GM23338 (cell line): ENCODE data around the gene PLAAT5. TPM values are rescaled to one million over a fixed set of nuclear protein-coding genes. Genes with fewer than 3 reads are reported as not detected.

Source experiments
- ATAC-seq: fragments of 200-7000 bp; cut with Tn5 transposase; 3 replicates; pipeline ENCODE4 v1.9.1; 2020
- DNase-seq: peaks from one replicate; pipeline ENCODE4 v3.0.0-alpha.2; 2015; ENCODE audit warnings: low spot score
- H2AFZ ChIP-seq: fragments of 200-600 bp; sonication (generic); 2 replicates; pipeline ENCODE4 v1.8.0; 2016; ENCODE audit warnings: antibody characterized with exemption, mild to moderate bottlenecking, moderate library complexity
- H3F3A ChIP-seq: fragments of 200-600 bp; sonication (generic); replicated peaks from 2 replicates; pipeline ENCODE4 v1.8.0; 2017; ENCODE audit warnings: antibody characterized with exemption, mixed run types, low read depth
- H3K27ac ChIP-seq: fragments of 200-600 bp; sonication (generic); 2 replicates; pipeline ENCODE4 v1.6.1; 2016; ENCODE audit warnings: low read depth
- H3K27me3 ChIP-seq: fragments of 200-600 bp; sonication (generic); 2 replicates; pipeline ENCODE4 v1.8.0; 2016; ENCODE audit warnings: mild to moderate bottlenecking, mixed run types, moderate library complexity; ENCODE audit not compliant: insufficient read depth
- H3K36me3 ChIP-seq: fragments of 200-600 bp; sonication (generic); 2 replicates; pipeline ENCODE4 v1.8.0; 2016; ENCODE audit warnings: mild to moderate bottlenecking; ENCODE audit not compliant: insufficient read depth
- H3K4me1 ChIP-seq: fragments of 200-600 bp; sonication (generic); 2 replicates; pipeline ENCODE4 v1.8.0; 2016; ENCODE audit warnings: mild to moderate bottlenecking, moderate library complexity; ENCODE audit not compliant: insufficient read depth
- H3K4me2 ChIP-seq: fragments of 200-600 bp; sonication (generic); 2 replicates; pipeline ENCODE4 v1.7.1; 2017; ENCODE audit warnings: mixed run types
- H3K4me3 ChIP-seq: fragments of 200-600 bp; sonication (generic); 2 replicates; pipeline ENCODE4 v1.6.1; 2016; ENCODE audit warnings: mixed run types
- H3K79me2 ChIP-seq: fragments of 200-600 bp; sonication (generic); replicated peaks from 2 replicates; pipeline ENCODE4 v1.8.0; 2017; ENCODE audit warnings: mild to moderate bottlenecking; ENCODE audit not compliant: insufficient read depth
- H3K9me2 ChIP-seq: fragments of 200-600 bp; sonication (generic); 2 replicates; pipeline ENCODE4 v1.8.0; 2017; ENCODE audit not compliant: insufficient read depth
- H4K20me1 ChIP-seq: fragments of 200-600 bp; sonication (generic); replicated peaks from 2 replicates; pipeline ENCODE4 v1.8.0; 2017; ENCODE audit warnings: mild to moderate bottlenecking; ENCODE audit not compliant: insufficient read depth
- H3K27ac Mint-ChIP-seq: 2 replicates; pipeline ENCODE4 v1.8.0; 2020; ENCODE audit warnings: inconsistent platforms, mild to moderate bottlenecking, moderate library complexity, mixed read lengths
- H3K27me3 Mint-ChIP-seq: 3 replicates; pipeline ENCODE4 v1.8.0; 2022; ENCODE audit warnings: low read depth, mild to moderate bottlenecking, moderate library complexity, mixed read lengths, inconsistent platforms; ENCODE audit not compliant: insufficient read depth, poor library complexity
- H3K36me3 Mint-ChIP-seq: 3 replicates; pipeline ENCODE4 v1.8.0; 2021; ENCODE audit warnings: low read depth, mild to moderate bottlenecking, inconsistent platforms, moderate library complexity, mixed read lengths
- H3K4me1 Mint-ChIP-seq: 3 replicates; pipeline ENCODE4 v1.8.0; 2020; ENCODE audit warnings: mild to moderate bottlenecking, inconsistent platforms, mixed read lengths
- H3K4me3 Mint-ChIP-seq: 3 replicates; pipeline ENCODE4 v1.8.0; 2021; ENCODE audit warnings: moderate library complexity, mild to moderate bottlenecking, inconsistent platforms, mixed read lengths
- H3K9me3 Mint-ChIP-seq: 3 replicates; pipeline ENCODE4 v1.8.0; 2020; ENCODE audit warnings: moderate library complexity, mild to moderate bottlenecking, inconsistent platforms, mixed read lengths
- CREB1 ChIP-seq: fragments of 250-450 bp; sonication (Bioruptor Pico); IDR thresholded peaks from 2 replicates; pipeline ENCODE4 v1.5.0; 2020; ENCODE audit warnings: low read depth, mild to moderate bottlenecking, moderate library complexity
- CTCF ChIP-seq, 2 experiments: fragments of 200-600 bp in 1 of 2; sonication (generic) in 1 of 2; conservative IDR thresholded peaks; 2 replicates each; pipeline versions ENCODE4 v1.5.1 to v1.6.1; 2016 to 2017; ENCODE audit warnings: antibody characterized with exemption in 2 of 2, low read depth in 2 of 2, mild to moderate bottlenecking in 2 of 2, moderate library complexity in 1 of 2
- ETS1 ChIP-seq: IDR thresholded peaks from 2 replicates; pipeline ENCODE4 v1.6.1; 2016; ENCODE audit warnings: antibody characterized with exemption
- EZH2 ChIP-seq: fragments of 200-600 bp; sonication (generic); IDR thresholded peaks from one replicate; pipeline ENCODE4 v1.8.0; 2017; ENCODE audit warnings: antibody characterized with exemption, mild to moderate bottlenecking, low read depth; ENCODE audit not compliant: unreplicated experiment
- JUNB ChIP-seq: IDR thresholded peaks from one replicate; pipeline ENCODE4 v1.6.1; 2016; ENCODE audit warnings: antibody characterized with exemption; ENCODE audit not compliant: unreplicated experiment
- POLR2AphosphoS5 ChIP-seq: IDR thresholded peaks from 2 replicates; pipeline ENCODE4 v1.6.1; 2016; ENCODE audit warnings: antibody characterized with exemption, low read depth
- STAT1 ChIP-seq: IDR thresholded peaks from one replicate; pipeline ENCODE4 v1.6.1; 2016; ENCODE audit warnings: antibody characterized with exemption; ENCODE audit not compliant: unreplicated experiment
- ZNF114 ChIP-seq: fragments of 250-450 bp; sonication (Bioruptor Pico); IDR thresholded peaks from 2 replicates; pipeline ENCODE4 v1.5.0; 2020; ENCODE audit warnings: mild to moderate bottlenecking, moderate library complexity
- ZNF331 ChIP-seq: fragments of 250-450 bp; sonication (Bioruptor Pico); IDR thresholded peaks from 2 replicates; pipeline ENCODE4 v1.5.0; 2020; ENCODE audit warnings: low read depth, mild to moderate bottlenecking, moderate library complexity
- polyA plus RNA-seq: library from polyadenylated mRNA; unstranded; fragments of >200 nt; fragmentation: Nextera tagmentation; extraction: Ambion mirVana; gene quantifications from 2 replicates; pipeline ENCODE4 v1.2.1, GENCODE V29; 2016
- total RNA-seq: library from RNA; depleted of rRNA; stranded (reverse); fragments of >200 nt; shearing (Covaris generic); gene quantifications from 2 replicates; pipeline ENCODE4 v1.2.3, GENCODE V29; 2014
- TF ChIP-seq, protein P1 (sequence below): IDR thresholded peaks from one replicate; pipeline ENCODE4 v1.6.1; 2018; ENCODE audit warnings: antibody characterized with exemption; ENCODE audit not compliant: unreplicated experiment

PLAAT5 gene
- total and polyA plus RNA-seq, 2 experiments from 2014 or later = 7.7 to 11.6 TPM

DNA sequence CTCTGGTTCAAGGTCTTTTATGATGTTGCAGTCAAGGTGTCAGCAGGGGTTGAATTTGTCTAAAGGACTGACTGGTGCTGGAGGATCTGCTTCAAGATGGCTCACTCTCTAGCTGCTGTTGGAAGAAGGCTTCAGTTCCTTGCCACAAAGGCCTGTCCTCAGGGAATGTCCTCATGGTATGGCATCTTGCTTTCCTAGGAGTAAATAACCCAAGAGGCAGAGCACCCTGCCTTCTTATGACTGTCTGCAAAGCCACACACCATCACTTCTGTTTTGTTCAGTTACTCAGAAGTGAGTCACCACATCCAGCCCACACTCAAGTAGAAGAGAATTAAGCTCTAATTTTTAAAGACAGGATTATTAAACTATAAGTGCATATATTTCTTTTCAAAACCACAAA lies 45.2 kb downstream of the PLAAT5 start (continued):
- no peak for TF ChIP-seq ETS1
- no peak for TF ChIP-seq EZH2
- no peak for TF ChIP-seq POLR2AphosphoS5
- TF ChIP-seq ZNF114 (CRISPR knock-in tag) = no peak
- TF ChIP-seq, protein P1, sequence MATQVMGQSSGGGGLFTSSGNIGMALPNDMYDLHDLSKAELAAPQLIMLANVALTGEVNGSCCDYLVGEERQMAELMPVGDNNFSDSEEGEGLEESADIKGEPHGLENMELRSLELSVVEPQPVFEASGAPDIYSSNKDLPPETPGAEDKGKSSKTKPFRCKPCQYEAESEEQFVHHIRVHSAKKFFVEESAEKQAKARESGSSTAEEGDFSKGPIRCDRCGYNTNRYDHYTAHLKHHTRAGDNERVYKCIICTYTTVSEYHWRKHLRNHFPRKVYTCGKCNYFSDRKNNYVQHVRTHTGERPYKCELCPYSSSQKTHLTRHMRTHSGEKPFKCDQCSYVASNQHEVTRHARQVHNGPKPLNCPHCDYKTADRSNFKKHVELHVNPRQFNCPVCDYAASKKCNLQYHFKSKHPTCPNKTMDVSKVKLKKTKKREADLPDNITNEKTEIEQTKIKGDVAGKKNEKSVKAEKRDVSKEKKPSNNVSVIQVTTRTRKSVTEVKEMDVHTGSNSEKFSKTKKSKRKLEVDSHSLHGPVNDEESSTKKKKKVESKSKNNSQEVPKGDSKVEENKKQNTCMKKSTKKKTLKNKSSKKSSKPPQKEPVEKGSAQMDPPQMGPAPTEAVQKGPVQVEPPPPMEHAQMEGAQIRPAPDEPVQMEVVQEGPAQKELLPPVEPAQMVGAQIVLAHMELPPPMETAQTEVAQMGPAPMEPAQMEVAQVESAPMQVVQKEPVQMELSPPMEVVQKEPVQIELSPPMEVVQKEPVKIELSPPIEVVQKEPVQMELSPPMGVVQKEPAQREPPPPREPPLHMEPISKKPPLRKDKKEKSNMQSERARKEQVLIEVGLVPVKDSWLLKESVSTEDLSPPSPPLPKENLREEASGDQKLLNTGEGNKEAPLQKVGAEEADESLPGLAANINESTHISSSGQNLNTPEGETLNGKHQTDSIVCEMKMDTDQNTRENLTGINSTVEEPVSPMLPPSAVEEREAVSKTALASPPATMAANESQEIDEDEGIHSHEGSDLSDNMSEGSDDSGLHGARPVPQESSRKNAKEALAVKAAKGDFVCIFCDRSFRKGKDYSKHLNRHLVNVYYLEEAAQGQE = no peak
- no peak for TF ChIP-seq CREB1
- TF ChIP-seq ZNF331 = no peak
- no peak for TF ChIP-seq STAT1
- TF ChIP-seq JUNB = no peak
- no peak for TF ChIP-seq CTCF (conservative IDR thresholded peaks at IDR 0.05; ENCODE audit: low read depth in 2 of 2)

DNA sequence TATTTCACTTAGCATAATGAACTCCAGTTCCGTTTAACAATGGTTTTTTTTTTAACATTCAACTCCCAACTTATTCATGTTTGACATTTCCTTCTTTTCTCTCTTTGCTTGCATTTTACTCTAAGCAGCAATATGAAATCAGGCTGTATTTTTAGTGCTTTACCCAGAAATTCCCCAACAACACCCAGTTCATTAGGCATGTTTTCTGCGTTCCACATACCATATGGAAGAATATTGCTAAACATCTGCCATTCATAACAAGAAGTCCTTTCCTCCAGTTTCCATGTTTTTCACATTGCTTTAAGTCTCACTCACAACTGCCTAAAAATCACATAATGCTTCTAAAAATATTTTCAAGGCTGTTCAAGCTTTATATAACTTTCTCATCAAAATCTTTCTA lies 45.8 kb downstream of the PLAAT5 start:
- peaks cover 26% of the 10 kb centered on the region for H3K4me1 Mint-ChIP-seq
- no peak overlapping the region for H3K27ac ChIP-seq
- no peak overlapping the region for H3K4me3 Mint-ChIP-seq
- no peak overlapping the region for H3K4me2 ChIP-seq
- ATAC-seq = no peak
- H3K4me3 ChIP-seq = no peak overlapping the region
- TF ChIP-seq ETS1 = no peak
- no peak for TF ChIP-seq ZNF331
- TF ChIP-seq JUNB = no peak
- H3F3A ChIP-seq = no peaks in the 10 kb centered on the region
- H3K9me3 Mint-ChIP-seq = peaks cover 14% of the 10 kb centered on the region
- H3K79me2 ChIP-seq = no peaks in the 10 kb centered on the region
- no peak for DNase-seq
- H3K27me3 ChIP-seq = no peaks in the 10 kb centered on the region
- no peak overlapping the region for H3K27ac Mint-ChIP-seq
- peaks cover 24% of the 10 kb centered on the region for H3K9me2 ChIP-seq
- no peaks in the 10 kb centered on the region for H3K36me3 ChIP-seq
- H3K27me3 Mint-ChIP-seq = peaks cover 2% of the 10 kb centered on the region
- no peaks in the 10 kb centered on the region for H4K20me1 ChIP-seq
- H3K4me1 ChIP-seq = peaks cover 19% of the 10 kb centered on the region
- H2AFZ ChIP-seq = no peak overlapping the region
- peaks cover 10% of the 10 kb centered on the region for H3K36me3 Mint-ChIP-seq
